HG03097 (cell line): ENCODE measurements around the gene ITGB1BP1.

ENCODE experiments used
- ATAC-seq: cut with Tn5 transposase; IDR thresholded peaks from one replicate; pipeline ENCODE4 v1.9.1; 2021; ENCODE audit not compliant: unreplicated experiment, low FRiP score

Gene ITGB1BP1

DNA sequence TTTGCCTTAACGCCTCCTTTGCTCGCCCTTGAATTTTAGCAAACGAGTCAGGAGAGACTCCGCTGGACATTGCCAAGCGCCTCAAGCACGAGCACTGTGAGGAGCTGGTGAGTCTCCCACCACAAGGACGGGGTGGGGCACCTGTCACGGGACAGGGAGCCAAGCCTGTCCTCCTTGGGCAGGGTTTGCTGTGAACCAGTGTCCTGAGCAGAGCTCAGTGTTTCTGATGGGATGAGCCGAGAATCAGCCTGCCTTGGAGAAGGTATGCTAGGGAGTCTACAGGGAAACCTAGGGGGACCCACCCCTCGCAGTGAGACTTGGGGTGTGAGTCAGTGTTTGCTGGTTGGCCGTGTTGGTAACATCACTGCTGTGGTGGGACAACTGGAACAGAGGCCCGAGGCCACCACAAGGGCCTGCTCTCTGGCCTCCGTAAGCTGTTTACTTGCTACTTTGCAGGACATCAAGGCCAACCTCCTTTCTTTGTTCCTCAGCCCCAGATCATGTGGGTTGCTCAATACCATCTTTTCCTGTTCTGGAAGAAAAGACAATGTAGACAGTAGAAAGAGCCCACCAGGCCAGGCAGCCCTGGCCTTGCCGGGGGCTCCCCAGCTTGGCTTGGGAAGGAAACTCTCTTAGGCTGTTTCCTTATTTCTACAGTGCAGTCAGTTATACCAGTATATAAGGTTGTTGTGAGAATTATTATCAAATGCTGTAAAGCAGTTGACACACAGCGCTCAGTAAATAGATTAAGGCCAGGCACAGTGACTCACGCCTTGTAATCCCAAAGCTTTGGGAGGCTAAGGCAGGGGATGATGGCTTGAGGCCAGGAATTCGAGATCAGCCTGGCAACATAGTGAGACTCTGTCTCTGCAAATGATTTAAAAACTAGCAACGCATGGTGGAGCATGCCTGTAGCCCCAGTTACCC, 42.4 kb downstream of the ITGB1BP1 start:
- ATAC-seq = no peak

DNA sequence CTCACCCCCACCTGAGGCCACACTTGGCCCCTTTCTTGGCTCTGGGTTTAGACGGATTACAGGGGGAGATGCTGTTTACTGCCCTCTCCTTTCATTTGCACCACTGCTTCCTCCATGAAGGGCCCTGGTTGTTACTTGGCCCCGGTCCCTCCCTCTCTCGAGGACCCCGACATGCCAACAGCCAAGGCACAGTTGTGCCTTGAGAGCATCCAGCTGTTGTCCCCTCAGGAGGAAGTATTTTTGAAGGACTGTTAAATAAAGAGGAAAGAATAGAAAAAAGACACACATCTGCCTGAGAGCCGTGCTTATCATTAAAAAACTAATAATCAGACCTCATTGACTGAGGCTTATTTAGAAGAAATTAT, 44.0 kb downstream of the ITGB1BP1 start:
- ATAC-seq = no peak

DNA sequence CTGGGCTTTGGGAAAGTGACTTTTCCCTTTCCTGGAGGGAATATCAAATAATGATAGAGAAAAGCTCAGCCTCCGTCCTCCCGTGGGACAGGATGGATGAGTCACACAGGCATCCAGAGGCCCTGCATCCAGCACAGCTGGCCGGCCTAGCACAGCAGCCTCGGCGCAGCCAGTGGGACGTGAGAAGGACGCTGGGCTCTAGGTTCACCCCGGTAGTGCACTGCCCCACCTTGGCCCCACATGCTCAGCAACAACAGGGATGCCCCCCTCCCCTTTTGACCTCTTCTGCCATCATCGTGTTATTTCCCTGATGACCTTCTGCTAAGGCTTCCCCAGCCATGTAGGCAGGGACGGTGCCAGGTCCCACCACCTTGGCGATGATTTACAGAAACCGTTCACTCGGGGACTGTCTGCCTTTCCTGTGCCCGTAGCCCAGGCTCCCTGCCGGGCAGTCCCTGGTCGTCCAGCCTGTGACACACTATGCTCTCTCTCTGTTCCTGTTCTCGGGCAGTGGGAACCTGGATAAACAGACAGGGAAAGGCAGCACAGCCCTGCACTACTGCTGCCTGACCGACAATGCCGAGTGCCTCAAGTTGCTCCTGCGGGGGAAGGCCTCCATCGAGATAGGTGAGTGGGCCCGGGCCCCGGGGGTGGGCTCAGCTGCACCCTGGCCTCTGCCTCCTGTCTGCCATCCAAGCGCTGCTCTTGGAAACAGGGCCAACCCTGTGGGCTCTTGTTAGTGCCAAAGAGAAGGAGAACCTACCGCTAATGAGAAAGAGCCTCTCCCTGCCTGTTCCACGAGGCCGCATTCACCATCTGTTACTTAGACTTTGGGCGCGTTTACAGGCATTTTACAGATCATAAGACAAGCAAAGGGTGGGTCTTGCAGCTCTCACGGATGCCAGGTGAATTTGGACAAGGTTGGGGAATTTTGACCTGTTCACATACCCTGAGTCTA, 44.6 kb downstream of the ITGB1BP1 start:
- no peak for ATAC-seq

DNA sequence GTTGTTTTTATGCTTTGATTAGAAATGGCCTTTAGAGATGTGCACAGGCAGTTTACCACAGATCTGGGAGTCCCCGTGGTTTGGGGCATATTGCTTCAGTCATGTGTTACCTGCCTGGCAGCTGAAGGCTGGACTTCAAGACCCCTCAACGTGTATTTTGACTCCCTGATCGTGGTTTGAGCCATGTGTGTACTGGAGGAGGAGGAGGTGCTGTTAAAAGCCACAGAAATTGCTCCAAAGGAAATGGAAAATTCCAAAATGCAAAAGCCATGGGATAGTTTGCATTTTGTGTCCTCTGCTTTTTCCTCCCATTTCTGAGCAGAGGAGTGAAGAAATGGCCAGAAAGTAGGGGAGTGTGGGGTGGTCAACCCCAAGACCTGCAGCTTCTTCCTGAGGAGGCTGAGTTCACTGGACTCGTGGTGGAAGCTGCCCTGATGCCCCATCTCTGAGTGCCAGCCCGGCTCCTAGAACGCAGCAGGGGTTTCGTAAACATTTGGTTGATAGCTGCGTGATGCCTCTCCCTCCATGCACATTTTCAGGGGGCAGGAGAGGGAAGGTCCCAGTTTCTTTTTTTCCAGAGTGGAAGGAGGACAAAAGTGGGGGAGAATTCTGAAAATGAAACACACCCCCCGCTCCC, 45.7 kb downstream of the ITGB1BP1 start:
- ATAC-seq = no peak

DNA sequence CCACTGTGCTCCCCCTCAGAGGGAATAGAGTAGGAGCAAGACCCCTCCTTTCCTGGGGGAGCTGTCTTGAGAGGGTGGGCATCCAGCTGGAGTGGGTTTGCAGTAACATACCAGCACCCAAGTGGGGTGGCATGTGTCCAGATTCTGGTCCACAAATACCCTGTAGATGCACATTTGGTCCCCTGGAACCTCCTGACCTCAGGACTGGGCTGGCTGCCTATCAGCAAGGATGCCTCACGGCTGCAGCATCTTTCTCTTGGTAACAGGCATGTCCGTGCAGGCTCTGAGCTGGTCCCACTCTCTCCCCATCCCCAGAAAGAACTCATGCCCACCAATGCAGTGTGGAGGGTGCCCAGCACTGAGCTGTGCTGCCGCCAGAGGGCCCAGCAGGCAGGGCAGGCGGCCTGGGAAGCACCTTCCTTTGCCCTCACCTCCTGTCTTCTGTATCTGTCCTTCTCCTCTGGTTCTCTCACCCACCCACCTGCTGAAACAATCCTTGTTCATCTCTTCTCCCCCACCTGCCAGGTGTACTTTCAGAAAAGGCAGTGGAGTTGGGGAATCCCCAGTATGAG, 47.4 kb downstream of the ITGB1BP1 start:
- ATAC-seq = no peak

GRCh38 chr2:9374071-9374730, 49.1 kb downstream of the ITGB1BP1 start:
- no peak for ATAC-seq

- ATAC-seq = no peak
Measured at GRCh38 chr2:9373476-9373875, 49.9 kb downstream of the ITGB1BP1 start.

DNA sequence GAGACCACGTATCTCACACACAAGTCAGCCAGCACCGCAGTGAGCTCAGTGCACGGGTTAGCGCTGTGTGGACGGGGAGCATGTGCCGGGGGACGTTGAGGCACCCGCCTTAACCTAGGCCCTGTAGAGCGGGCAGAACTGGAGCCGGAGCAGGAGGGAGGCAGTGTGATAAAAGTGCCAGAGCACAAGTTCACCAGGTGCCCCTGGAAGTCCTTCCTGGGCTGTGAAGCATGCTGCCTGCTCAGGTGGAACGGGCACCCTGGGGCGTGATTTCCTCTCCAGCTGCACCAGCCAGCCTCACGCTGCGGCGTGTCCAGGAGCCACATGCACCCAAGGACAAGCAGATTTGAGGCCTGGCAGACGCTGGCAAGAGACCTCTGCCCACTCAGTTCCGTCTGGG, 50.3 kb downstream of the ITGB1BP1 start:
- no peak for ATAC-seq

DNA sequence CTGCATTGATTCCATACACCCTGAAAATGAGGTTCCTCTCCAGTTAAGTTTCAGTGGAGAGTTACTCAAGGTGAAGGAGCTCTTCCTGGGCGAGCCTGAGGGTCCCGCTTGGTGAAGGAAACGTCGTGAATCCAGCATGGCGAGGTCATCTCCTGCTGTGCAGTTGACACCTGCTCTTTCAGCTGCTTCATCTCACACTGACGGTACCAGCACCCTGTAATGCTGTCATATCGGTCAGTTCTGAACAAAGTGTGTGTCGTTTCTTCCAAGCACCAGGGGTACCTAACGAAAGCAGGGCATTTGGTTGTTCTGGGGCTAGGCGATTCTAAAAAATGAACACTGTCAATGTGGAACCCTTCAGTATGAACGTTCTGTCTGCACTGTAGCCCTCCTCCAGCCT, 52.6 kb downstream of the ITGB1BP1 start:
- ATAC-seq = no peak

DNA sequence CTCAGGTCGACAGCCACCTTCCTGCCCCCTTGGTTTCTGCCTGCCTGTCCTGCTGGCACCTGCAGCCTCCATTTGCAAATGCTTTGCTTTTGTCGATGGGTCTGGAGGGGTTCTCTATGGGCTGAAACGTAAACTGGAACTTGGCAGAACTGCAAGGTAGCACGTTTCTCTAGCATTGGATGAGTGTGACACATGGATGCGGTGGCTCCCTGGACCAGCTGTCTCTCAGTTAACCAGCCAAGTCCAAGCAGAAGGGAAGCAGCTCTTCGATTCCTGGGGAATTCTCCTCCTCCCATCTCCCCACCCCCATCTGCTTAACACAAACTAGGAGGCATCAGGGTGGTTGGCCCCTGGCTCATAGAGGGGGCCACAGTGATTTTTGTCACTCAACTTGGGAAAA, 57.3 kb downstream of the ITGB1BP1 start:
- ATAC-seq = no peak

- ATAC-seq = no peak
Measured at GRCh38 chr2:9365498-9366019, 57.8 kb downstream of the ITGB1BP1 start.

- no peak for ATAC-seq
Measured at GRCh38 chr2:9364791-9365497, 58.4 kb downstream of the ITGB1BP1 start.

- ATAC-seq = no peak
Measured at GRCh38 chr2:9364373-9364772, 59.0 kb downstream of the ITGB1BP1 start.

DNA sequence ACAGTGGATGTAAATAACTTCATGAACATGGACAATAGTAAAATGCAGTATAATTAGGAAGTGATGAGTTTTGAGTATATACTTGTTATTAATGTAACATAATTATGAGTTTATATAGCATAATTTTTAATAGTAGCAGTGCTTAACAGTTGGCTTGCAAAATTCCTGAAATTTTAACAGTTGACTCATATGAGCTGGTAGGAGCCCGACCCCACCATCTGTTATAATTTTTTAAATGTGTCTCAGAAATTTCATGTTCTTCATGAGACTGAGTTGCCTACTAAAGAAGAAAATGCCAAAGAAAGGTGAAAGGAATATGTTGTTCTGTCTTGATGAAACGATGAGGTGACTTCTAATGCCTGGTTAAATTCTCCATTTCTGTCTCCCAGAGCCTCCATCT, 62.6 kb downstream of the ITGB1BP1 start:
- no peak for ATAC-seq

GRCh38 chr2:9360110-9360509, 63.2 kb downstream of the ITGB1BP1 start:
- ATAC-seq = no peak

GRCh38 chr2:9359463-9359862, 63.9 kb downstream of the ITGB1BP1 start:
- ATAC-seq = no peak

DNA sequence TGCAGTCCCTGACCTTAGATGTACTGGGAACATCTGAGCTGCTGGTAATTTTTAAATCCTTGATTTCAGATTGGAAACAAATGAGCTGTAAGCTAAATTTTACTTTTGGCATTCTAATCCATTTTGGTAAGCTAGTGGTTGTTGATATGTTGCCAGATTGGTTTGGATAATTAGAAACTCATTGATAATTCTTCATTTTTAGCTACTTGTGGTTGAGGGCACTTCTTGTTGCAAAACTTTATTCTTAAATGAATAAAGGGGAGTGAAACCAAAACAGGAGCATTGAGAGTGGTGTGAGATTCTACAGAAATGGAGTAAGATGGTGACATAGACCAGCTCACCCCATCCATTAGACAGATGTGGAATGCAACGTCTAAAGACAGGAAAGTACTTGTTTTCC, 64.5 kb downstream of the ITGB1BP1 start:
- no peak for ATAC-seq

DNA sequence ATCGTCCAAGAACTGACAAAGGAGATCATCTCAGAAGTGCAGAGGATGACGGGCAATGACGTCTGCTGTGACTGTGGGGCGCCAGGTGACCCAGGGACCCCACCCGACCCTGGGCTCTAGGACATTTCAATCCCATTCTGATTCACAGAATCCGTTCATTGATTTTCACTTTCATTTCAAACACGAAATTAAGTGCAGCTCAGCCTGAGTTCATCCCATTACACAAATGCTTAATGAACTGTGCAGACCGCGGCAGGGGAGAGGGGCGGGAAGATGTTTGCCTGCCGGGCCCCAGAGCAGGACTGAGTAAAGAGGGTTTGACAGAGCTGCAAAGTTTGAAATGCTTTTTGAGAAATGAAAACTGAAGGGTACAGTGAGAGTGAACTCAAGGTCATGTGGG, 67.1 kb downstream of the ITGB1BP1 start:
- ATAC-seq = no peak

- no peak for ATAC-seq
Measured at GRCh38 chr2:9355716-9356115, 67.6 kb downstream of the ITGB1BP1 start.
